Left ventricle myocardium inferior (tissue), 1 donor: ENCODE measurements around the gene ATF7. TPM values are rescaled to one million over a fixed set of nuclear protein-coding genes. Genes with fewer than 3 reads are reported as not detected.
"Not testable (repeated sequence)": the region's sequence is repeated elsewhere in the genome, so short reads cannot be mapped to it uniquely, and the experiment has no call there.

Experiments used
- DNase-seq: peaks from one replicate; pipeline ENCODE4 v3.0.0-alpha.2; 2020
- H3K27ac ChIP-seq: fragments of 200-600 bp; replicated peaks from 2 replicates; pipeline ENCODE4 v1.8.0; 2021
- H3K27me3 ChIP-seq: fragments of 200-600 bp; 2 replicates; pipeline ENCODE4 v1.8.0; 2021; ENCODE audit warnings: low read depth
- H3K36me3 ChIP-seq: fragments of 200-600 bp; 2 replicates; pipeline ENCODE4 v1.8.0; 2021
- H3K4me1 ChIP-seq: fragments of 200-600 bp; 2 replicates; pipeline ENCODE4 v1.8.0; 2021
- H3K4me3 ChIP-seq: fragments of 200-600 bp; 2 replicates; pipeline ENCODE4 v1.8.0; 2021; ENCODE audit warnings: mild to moderate bottlenecking, moderate library complexity
- H3K9me3 ChIP-seq: fragments of 200-600 bp; replicated peaks from 2 replicates; pipeline ENCODE4 v1.8.0; 2021
- intact Hi-C: fragments of 100-400 bp; cut with micrococcal nuclease; formaldehyde crosslinking; loops from one replicate; pipeline ENCODE4 v1.11.0; 2022
- total RNA-seq: library from RNA; stranded (reverse); fragmentation: NEBNext Ultra II Directional; extraction: Animal tissue kit (Norgen Biotek cat#: 25700); gene quantifications from one replicate; pipeline ENCODE4 v1.2.1, GENCODE V29; 2021
- TF ChIP-seq, protein P1 (sequence below): fragments of 200-600 bp; IDR thresholded peaks from 2 replicates; pipeline ENCODE4 v1.8.0; 2021; ENCODE audit warnings: antibody characterized with exemption, mild to moderate bottlenecking, borderline replicate concordance
- donor health status: DM: no; HTN: yes; CAD: no; lungs with severe emphysema.

The ATF7 gene
- total RNA-seq, 1 donor from 2014 or later: 29.8 TPM

DNA sequence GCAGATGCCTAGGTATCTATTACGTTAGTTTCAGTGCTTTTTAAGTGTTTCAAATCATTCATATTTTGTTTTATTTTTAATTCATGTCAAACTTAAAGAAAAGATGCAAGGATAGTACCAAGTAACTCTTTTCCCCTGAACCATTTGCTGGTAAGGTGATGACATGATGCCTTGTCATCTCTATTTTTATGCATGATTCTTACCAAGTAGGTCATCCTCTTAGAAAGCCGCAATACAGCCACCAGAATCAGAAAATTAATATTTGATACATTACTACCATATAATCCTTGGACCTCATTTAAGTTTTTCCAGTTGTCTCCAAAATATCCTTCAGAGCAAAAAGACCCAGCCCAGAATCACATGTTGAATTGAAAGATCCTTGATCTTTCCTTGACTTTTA, 27.4 kb upstream of the ATF7 start:
- H3K27ac ChIP-seq: no peak overlapping the region
- TF ChIP-seq, protein P1, sequence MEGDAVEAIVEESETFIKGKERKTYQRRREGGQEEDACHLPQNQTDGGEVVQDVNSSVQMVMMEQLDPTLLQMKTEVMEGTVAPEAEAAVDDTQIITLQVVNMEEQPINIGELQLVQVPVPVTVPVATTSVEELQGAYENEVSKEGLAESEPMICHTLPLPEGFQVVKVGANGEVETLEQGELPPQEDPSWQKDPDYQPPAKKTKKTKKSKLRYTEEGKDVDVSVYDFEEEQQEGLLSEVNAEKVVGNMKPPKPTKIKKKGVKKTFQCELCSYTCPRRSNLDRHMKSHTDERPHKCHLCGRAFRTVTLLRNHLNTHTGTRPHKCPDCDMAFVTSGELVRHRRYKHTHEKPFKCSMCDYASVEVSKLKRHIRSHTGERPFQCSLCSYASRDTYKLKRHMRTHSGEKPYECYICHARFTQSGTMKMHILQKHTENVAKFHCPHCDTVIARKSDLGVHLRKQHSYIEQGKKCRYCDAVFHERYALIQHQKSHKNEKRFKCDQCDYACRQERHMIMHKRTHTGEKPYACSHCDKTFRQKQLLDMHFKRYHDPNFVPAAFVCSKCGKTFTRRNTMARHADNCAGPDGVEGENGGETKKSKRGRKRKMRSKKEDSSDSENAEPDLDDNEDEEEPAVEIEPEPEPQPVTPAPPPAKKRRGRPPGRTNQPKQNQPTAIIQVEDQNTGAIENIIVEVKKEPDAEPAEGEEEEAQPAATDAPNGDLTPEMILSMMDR: no peak
- no peaks in the 10 kb centered on the region for H3K36me3 ChIP-seq
- no peaks in the 10 kb centered on the region for H3K27me3 ChIP-seq
- intact Hi-C loops: no loop called here
- no peak overlapping the region for H3K4me3 ChIP-seq
- peaks cover 16% of the 10 kb centered on the region for H3K4me1 ChIP-seq
- no peaks in the 10 kb centered on the region for H3K9me3 ChIP-seq
- DNase-seq: no peak

GRCh38 chr12:53652366-53652765, 26.2 kb upstream of the ATF7 start:
- no peak for DNase-seq
- Histone ChIP-seq H3K9me3 (no peaks in the 10 kb centered on the region), H3K4me3 (no peak overlapping the region), H3K27ac (no peak overlapping the region), H3K27me3 (no peaks in the 10 kb centered on the region), H3K4me1 (peaks cover 5% of the 10 kb centered on the region), H3K36me3 (no peaks in the 10 kb centered on the region)
- TF ChIP-seq, protein P1: no peak
- intact Hi-C loops: no loop called here

DNA sequence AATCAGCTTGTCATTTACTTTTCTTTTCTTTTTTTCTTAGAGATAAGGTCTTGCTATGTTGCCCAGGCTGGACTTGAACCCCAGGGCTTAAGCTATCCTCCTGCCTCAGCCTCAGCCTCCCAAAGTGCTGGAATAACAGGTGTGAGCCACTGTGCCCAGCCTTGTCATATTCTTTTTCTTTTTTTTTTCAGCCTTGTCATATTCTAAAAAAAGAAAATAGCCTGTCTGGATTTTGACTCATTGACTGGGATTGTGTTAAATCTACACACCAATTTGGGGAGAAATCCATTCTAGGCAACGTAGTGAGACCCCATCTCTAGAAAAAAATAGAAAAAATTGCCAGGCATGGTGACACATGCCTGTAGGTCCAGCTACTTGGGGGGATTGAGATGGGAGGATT, 25.6 kb upstream of the ATF7 start:
- H3K27ac ChIP-seq: no peak overlapping the region
- no peak for DNase-seq
- no peak overlapping the region for H3K4me3 ChIP-seq
- no peaks in the 10 kb centered on the region for H3K27me3 ChIP-seq
- TF ChIP-seq, protein P1: no peak
- no peaks in the 10 kb centered on the region for H3K9me3 ChIP-seq
- peaks cover 5% of the 10 kb centered on the region for H3K4me1 ChIP-seq
- intact Hi-C loops: no loop called here
- H3K36me3 ChIP-seq: no peaks in the 10 kb centered on the region

DNA sequence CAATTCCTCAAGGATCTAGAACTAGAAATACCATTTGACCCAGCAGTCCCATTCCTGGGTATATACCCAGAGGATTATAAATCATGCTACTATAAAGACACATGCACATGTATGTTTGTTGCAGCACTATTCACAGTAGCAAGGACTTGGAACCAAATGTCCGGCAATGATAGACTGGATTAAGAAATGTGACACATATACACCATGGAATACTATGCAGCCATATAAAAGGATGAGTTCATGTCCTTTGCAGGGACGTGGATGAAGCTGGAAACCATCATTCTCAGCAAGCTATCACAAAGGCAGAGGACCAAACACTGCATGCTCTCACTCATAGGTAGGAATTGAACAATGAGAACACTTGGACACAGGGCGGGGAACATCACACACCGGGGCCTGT, 20.1 kb upstream of the ATF7 start:
- H3K36me3 ChIP-seq, DNase-seq, H3K27ac ChIP-seq, H3K9me3 ChIP-seq, H3K27me3 ChIP-seq, H3K4me3 ChIP-seq, H3K4me1 ChIP-seq, intact Hi-C loops: not testable (repeated sequence)

DNA sequence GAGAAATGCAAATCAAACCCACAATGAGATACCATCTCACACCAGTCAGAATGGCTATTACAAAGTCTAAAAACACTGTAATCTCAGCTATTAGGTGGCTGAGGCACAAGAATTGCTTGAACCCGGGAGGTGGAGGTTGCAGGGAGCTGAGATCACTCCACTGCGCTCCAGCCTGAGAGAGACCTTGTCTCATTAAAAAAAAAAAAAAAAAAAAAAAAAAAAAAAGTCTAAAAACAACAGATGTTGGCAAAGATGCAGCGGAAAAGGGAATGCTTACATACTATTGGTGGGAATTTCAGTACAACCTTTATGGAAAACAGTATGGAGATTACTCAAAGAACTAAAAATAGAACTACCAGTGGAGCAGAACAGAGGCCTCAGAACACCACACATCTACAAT, 19.0 kb upstream of the ATF7 start:
- Histone ChIP-seq H3K27ac (no peak overlapping the region), H3K9me3 (no peaks in the 10 kb centered on the region), H3K36me3 (no peaks in the 10 kb centered on the region), H3K4me3 (no peak overlapping the region), H3K27me3 (no peaks in the 10 kb centered on the region), H3K4me1 (peaks cover 4% of the 10 kb centered on the region)
- intact Hi-C loops: no loop called here
- TF ChIP-seq, protein P1: no peak
- no peak for DNase-seq

DNA sequence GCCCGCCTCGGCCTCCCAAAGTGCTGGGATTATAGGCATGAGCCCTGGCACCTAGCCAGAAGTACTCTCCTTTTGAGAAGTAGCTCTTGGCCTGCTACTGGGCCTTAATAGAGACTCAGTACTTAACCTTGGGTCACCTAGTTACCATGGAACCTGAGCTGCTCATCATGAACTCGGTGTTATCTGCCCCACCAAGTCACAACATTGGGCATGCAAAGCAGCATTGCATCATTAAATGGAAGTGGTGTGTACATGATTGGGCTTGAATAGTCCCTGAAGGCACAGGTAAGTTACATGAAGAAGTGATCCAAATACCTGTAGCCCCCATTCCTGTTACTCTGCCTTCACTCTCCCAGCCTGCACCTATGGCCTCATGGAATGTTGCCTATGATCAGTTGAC, 18.0 kb upstream of the ATF7 start:
- Histone ChIP-seq H3K4me1 (peaks cover 4% of the 10 kb centered on the region), H3K27me3 (no peaks in the 10 kb centered on the region), H3K9me3 (no peaks in the 10 kb centered on the region), H3K36me3 (no peaks in the 10 kb centered on the region), H3K4me3 (no peak overlapping the region), H3K27ac (no peak overlapping the region)
- intact Hi-C loops: no loop called here
- no peak for DNase-seq
- TF ChIP-seq, protein P1: no peak
